ENCODE data around the gene PDCD7. TPM values are rescaled to one million over a fixed set of nuclear protein-coding genes. Genes with fewer than 3 reads are reported as not detected.

PDCD7 gene
- total RNA-seq, 2 donors from 2014 or later = 8.9 to 13.3 TPM

- H3K4me1 ChIP-seq = peaks cover 0 to under 1% of the 10 kb centered on the region in 2 donors
- H3K27ac ChIP-seq = no peak overlapping the region
- no peak for DNase-seq (ENCODE audit: low spot score)
- TF ChIP-seq CTCF (IDR thresholded peaks at IDR 0.05) = no peak
- peaks cover 67% of the 10 kb centered on the region for H3K36me3 ChIP-seq
- H3K9me3 ChIP-seq = no peaks in the 10 kb centered on the region
- H3K27me3 ChIP-seq = no peaks in the 10 kb centered on the region
- no peak overlapping the region for H3K4me3 ChIP-seq
These were observed 41.9 kb upstream of the PDCD7 start for GRCh38 chr15:65175511-65175910.

GRCh38 chr15:65174509-65174908 lies 40.9 kb upstream of the PDCD7 start:
- no peak for TF ChIP-seq CTCF (IDR thresholded peaks at IDR 0.05)
- Histone ChIP-seq H3K4me3 (no peak overlapping the region), H3K36me3 (peaks cover 71% of the 10 kb centered on the region), H3K9me3 (no peaks in the 10 kb centered on the region), H3K4me1 (no peaks in the 10 kb centered on the region), H3K27me3 (no peaks in the 10 kb centered on the region), H3K27ac (no peak overlapping the region)
- no peak for DNase-seq (ENCODE audit: low spot score)

GRCh38 chr15:65172531-65172930 lies 38.9 kb upstream of the PDCD7 start:
- peaks cover 51% of the 10 kb centered on the region for H3K36me3 ChIP-seq
- H3K4me3 ChIP-seq = no peak overlapping the region
- TF ChIP-seq CTCF (IDR thresholded peaks at IDR 0.05) = no peak
- no peak overlapping the region for H3K27ac ChIP-seq
- H3K4me1 ChIP-seq = no peaks in the 10 kb centered on the region
- H3K9me3 ChIP-seq = no peaks in the 10 kb centered on the region
- H3K27me3 ChIP-seq = no peaks in the 10 kb centered on the region
- DNase-seq (ENCODE audit: low spot score) = no peak

GRCh38 chr15:65171428-65171827 lies 37.8 kb upstream of the PDCD7 start:
- Histone ChIP-seq H3K36me3 (peaks cover 44% of the 10 kb centered on the region), H3K27me3 (no peaks in the 10 kb centered on the region), H3K4me3 (no peak overlapping the region), H3K27ac (no peak overlapping the region), H3K4me1 (no peaks in the 10 kb centered on the region), H3K9me3 (no peaks in the 10 kb centered on the region)
- no peak for TF ChIP-seq CTCF (IDR thresholded peaks at IDR 0.05)
- DNase-seq (ENCODE audit: low spot score) = no peak

GRCh38 chr15:65165875-65166274 lies 32.3 kb upstream of the PDCD7 start:
- H3K4me1 ChIP-seq = no peaks in the 10 kb centered on the region
- H3K27me3 ChIP-seq = no peaks in the 10 kb centered on the region
- H3K36me3 ChIP-seq = peaks cover 33% of the 10 kb centered on the region
- no peak for TF ChIP-seq CTCF (IDR thresholded peaks at IDR 0.05)
- no peak overlapping the region for H3K27ac ChIP-seq
- H3K9me3 ChIP-seq = no peaks in the 10 kb centered on the region
- DNase-seq (ENCODE audit: low spot score) = no peak
- no peak overlapping the region for H3K4me3 ChIP-seq

GRCh38 chr15:65164139-65164538 lies 30.5 kb upstream of the PDCD7 start:
- Histone ChIP-seq H3K27me3 (no peaks in the 10 kb centered on the region), H3K36me3 (peaks cover 25% of the 10 kb centered on the region), H3K4me1 (no peaks in the 10 kb centered on the region), H3K27ac (no peak overlapping the region), H3K4me3 (no peak overlapping the region), H3K9me3 (no peaks in the 10 kb centered on the region)
- no peak for DNase-seq (ENCODE audit: low spot score)
- TF ChIP-seq CTCF (IDR thresholded peaks at IDR 0.05) = no peak

All from right atrium auricular region (tissue), 2 donors.